ENCODE data around the gene HELB.
"Not testable (repeated sequence)": the region's sequence is repeated elsewhere in the genome, so short reads cannot be mapped to it uniquely, and the experiment has no call there.

The HELB gene

GRCh38 chr12:66303316-66303804 lies 1.1 kb downstream of the HELB start:
- not testable (repeated sequence) for DNase-seq (ENCODE audit: low read depth in 2 of 2)

DNA sequence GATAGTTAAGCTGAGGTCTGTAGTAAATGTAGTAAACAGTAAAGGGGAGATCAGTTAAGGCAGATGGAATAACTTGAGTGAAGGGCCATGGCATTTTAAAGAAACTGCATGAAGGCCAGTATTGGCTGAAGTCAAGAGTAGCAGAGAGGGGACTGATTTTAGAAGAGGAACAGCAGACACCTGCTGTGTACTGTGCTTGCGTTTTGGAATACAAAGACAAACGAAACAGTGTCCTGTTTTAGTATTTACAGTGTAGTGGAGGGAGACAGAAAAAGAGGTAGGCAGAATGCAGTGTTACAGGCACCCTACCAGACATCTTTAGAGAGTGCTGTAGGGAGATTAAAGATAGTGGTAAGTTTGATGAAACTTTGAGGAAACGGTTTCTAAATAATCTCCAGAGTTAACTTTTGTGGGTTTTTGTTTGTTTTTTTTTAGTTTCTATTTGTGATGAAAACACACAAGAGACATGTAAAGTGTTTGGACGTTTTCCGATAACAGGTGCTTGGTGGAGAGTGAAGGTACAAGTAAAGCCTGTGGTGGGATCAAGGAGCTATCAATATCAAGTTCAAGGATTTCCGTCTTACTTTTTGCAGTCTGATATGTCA lies 2.1 kb downstream of the HELB start:
- DNase-seq (ENCODE audit: low read depth in 2 of 2) = no peak

GRCh38 chr12:66309606-66310005 lies 7.3 kb downstream of the HELB start:
- no peak for DNase-seq (ENCODE audit: low read depth in 2 of 2)

DNA sequence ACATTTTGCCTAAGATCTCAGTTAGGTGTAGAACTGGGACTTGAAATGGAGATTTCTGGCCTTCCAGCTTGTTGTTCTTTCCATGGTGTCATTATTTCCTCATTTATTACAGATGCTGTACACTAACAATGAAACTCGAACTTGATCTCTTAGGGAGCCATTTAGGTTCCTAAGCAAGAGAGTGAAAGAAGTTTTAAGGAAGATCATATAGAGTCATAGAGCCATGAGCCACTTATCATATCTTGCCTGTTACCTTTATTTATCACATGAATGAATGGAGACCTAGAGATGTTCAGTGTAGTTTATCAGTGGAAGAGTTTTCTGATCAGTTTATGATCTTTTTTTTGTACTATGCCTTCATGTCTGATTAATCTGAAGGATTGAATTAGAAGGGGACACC lies 9.9 kb downstream of the HELB start:
- DNase-seq (ENCODE audit: low read depth in 2 of 2) = no peak

DNA sequence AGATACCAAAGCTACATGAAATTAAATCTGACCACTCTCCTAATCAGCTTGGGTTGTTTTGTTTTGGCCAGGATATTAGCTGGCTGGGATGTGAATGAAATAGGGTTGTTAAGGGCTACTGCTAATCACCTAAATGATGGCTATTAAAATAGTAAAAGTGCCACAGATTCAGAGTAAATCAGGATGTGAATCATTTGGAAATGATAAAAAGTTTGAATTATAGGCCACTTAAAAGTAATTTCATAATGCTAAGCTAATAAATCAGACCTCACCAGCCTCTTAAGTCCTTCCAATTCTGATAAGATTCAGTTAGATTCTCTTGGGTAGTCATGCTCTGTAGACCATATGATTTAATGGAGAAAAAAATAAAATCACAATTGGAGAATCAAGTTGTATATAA lies 12.0 kb downstream of the HELB start:
- no peak for DNase-seq (ENCODE audit: low read depth in 2 of 2)

DNA sequence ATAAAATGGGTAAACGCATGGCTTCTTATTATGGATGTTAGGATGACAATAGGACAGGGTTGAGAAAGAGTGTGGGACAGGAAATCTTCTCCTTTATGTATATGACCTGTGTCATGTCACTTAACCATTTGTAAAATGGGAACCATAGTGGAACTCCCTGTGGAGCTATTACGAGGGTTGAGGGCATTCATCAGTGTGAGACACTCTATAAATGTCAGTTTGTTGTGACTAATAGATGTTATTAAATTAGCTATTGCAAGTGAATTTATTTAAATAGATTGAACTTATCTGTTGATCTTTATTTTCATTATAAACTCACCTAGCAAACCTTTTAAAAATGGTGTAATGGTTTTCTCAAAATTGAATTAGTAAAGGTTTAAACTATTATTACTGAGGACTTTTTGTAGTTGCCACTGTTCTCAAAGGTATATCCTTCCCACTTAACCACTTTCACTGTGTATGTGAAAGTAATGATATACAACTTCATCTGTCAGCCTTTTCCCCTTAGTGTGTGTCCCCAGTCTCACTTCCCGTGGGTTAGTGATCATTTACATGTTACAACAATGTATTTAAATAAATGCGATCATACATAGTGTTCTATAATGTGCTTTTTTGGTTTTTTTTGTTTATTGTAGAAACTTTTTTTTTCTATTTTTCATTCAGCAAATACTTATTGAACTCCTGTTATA lies 17.1 kb downstream of the HELB start:
- no peak for DNase-seq (ENCODE audit: low read depth in 2 of 2)

DNA sequence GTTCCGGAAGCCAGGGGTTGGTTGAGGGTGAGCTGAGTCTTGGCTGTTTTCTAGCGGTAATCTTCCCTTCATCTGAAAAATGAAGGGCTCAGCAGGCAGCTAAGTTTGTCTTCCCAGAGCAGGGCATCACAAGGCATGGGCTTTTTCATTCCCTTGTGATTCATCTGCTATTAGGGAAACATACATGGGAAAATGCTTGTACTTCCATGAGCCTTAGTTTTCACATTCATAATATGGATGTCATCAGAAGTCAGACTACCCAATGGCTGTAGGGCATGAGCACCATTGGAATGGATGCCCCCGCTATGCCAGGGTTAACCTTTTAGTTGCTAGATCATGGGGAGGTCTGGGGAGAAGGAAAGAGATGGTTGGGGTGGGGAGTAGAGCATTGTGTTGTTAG lies 18.7 kb downstream of the HELB start:
- no peak for DNase-seq (ENCODE audit: low read depth in 2 of 2)

- no peak for DNase-seq (ENCODE audit: low read depth in 2 of 2)
Observed at GRCh38 chr12:66321435-66321834, 19.1 kb downstream of the HELB start.

- DNase-seq (ENCODE audit: low read depth in 2 of 2) = no peak
Observed at GRCh38 chr12:66323017-66323416, 20.7 kb downstream of the HELB start.

- no peak for DNase-seq (ENCODE audit: low read depth in 2 of 2)
Observed at GRCh38 chr12:66329941-66330340, 27.6 kb downstream of the HELB start.

DNA sequence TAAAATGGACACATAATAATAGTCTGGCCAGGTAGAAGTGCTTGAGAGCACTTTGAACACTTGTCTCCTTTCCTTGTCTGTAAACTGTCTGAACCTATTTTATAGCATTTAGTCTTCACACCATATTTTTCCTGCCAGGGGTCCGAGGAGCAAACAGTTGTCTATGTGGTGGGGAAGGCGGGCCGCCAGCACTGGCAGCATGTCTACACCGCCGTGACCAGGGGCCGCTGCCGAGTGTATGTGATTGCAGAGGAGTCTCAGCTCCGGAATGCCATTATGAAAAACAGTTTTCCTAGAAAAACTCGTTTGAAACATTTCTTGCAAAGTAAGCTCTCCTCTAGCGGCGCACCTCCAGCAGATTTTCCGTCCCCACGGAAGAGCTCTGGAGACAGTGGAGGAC lies 28.7 kb downstream of the HELB start:
- no peak for DNase-seq (ENCODE audit: low read depth in 2 of 2)

GRCh38 chr12:66331814-66332213 lies 29.5 kb downstream of the HELB start:
- no peak for DNase-seq (ENCODE audit: low read depth in 2 of 2)

- DNase-seq (ENCODE audit: low read depth in 2 of 2) = no peak
Observed at GRCh38 chr12:66335746-66336145, 33.5 kb downstream of the HELB start.

- DNase-seq (ENCODE audit: low read depth in 2 of 2) = no peak
Observed at GRCh38 chr12:66337381-66338010, 35.2 kb downstream of the HELB start.

DNA sequence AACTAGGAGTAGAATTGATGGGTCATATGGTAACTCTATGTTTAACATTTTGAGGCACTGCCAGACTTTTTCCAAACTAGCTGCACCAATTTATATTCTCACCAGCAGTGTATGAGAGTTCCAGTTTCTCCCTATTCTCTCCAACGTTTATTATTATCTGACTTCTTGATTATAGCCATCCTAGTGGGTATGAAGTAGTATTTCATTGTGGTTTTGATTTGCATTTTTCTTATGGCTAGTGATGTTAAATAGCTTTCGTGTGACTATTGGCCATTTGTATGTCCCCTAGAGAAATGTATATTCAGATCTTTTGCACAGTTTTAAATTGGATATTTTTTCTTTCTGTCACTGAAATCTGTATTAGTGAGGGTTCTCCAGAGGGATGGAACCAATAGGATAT lies 37.8 kb downstream of the HELB start:
- no peak for DNase-seq (ENCODE audit: low read depth in 2 of 2)

DNA sequence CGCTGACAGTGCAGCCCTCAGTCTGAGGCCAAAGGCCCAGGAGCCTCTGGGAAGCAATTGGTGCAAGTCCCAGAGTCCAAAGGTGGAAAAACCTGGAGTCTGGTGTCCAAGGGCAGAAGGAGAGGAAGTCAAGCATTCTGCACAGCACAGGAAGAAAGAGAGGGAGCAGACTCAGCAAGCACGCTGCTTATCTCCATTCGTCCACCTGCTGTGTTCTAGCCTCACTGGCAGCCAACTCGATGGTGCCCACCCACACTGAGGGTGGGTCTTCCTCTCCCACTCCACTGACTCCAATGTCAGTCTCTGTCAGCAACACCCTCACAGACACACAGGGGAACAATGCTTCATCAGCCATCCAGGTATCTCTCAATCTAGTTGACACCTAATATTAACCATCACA lies 38.8 kb downstream of the HELB start:
- no peak for DNase-seq (ENCODE audit: low read depth in 2 of 2)

GRCh38 chr12:66345212-66345611 lies 42.9 kb downstream of the HELB start:
- no peak for DNase-seq (ENCODE audit: low read depth in 2 of 2)

GRCh38 chr12:66345956-66346355 lies 43.7 kb downstream of the HELB start:
- DNase-seq (ENCODE audit: low read depth in 2 of 2) = no peak

GRCh38 chr12:66351301-66351700 lies 49.0 kb downstream of the HELB start:
- DNase-seq (ENCODE audit: low read depth in 2 of 2) = no peak

- no peak for DNase-seq (ENCODE audit: low read depth in 2 of 2)
Observed at GRCh38 chr12:66352197-66352596, 49.9 kb downstream of the HELB start.

- no peak for DNase-seq (ENCODE audit: low read depth in 2 of 2)
Observed at GRCh38 chr12:66352899-66353298, 50.6 kb downstream of the HELB start.

DNA sequence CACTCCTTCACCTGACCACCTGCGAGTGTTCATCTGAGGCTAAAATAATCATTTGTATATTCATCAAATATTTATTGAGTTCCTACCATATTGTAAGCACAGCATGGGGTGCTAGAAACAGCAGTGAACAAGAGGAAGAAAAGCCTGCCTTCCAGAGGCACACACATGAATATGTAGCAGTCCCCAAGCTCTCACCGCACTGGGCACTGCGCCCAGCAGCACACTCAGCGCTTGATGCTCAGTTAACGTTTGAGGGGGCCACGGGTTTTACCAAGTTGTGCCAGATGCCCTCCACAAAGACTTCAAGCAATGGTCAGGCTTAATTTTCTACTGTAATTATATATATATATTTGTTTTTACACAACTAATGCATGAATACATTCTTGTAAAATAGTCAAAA lies 52.0 kb downstream of the HELB start:
- no peak for DNase-seq (ENCODE audit: low read depth in 2 of 2)

GRCh38 chr12:66359300-66359699 lies 57.0 kb downstream of the HELB start:
- no peak for DNase-seq (ENCODE audit: low read depth in 2 of 2)

Data from stimulated activated CD8-positive, alpha-beta memory T cell treated with anti-CD3 and anti-CD28 coated beads, Interleukin-7, amount 100 ng/mL, for 1 hour (primary cell).